ENCODE measurements around the gene PRKCH.
A peak's percentile ranks its signal among the peaks of the same experiment; 100 is the strongest.

The PRKCH gene

DNA sequence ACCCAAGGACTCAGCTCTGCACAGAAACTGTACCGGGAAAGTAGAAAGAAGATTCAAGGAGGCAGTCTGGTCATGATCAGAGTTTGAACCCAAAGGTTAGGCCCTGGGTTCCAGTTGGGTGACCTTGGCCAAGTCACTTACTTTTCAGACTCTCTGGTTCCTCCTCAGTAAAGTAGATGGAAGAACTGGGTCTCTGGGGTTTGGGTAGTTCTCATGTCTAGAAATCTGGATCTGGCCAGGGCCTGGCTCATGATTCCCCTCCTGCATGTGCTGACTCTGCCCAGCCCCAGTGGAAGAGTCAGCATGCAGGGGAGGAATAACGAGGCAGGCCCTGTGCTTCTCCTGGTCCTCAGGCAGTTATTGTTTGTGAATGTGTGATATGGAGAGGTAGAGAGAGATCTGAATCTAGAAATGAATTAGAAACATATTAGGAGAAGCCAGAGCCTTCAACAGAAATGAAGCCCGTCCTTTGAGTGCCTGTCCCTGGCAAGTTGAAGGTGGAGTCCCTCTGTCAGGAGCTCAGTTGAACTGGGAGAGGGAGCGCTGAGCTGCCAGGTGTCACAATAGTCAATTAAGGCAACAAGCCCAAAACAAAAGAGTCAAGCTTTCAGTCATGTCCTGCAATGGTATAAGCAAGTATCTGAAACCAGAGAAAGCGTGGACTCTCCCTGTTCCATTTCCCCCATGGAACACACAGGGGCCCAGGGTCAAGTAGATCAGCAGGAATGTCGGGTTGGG is 242.7 kb downstream of the PRKCH start:
- peak overlapping the region; percentile 20 for H2AFZ ChIP-seq (ENCODE audit: low read length)
- no CpG with 5 or more reads among the region's 6 CpGs for WGBS, 2 donors (ENCODE audit: extremely low coverage in 2 of 2, insufficient read length in 2 of 2, insufficient replicate concordance in 1 of 2)
- no peak overlapping the region for H3K18ac ChIP-seq (ENCODE audit: low read length)
- no peak overlapping the region for H3K14ac ChIP-seq (ENCODE audit: low read length)
- no peaks in the 10 kb centered on the region for H3K79me1 ChIP-seq (ENCODE audit: low read depth, low read length)
- no peak overlapping the region for H2BK12ac ChIP-seq (ENCODE audit: low read length)
- no peak overlapping the region for H4K8ac ChIP-seq (ENCODE audit: low read depth, low read length)
- peaks cover 0 to 4% (median 2%) of the 10 kb centered on the region in 3 experiments for H3K27me3 ChIP-seq (ENCODE audit: control insufficient read depth in 3 of 3, insufficient read depth in 3 of 3, low read depth in 1 of 3, low read length in 3 of 3)
- H3K36me3 ChIP-seq (replicated peaks in 1 of 2; ENCODE audit: control insufficient read depth in 2 of 2, insufficient read depth in 2 of 2, low read length in 2 of 2) = no peaks in the 10 kb centered on the region
- H3K4me2 ChIP-seq (ENCODE audit: insufficient read depth, low read length, poor library complexity, severe bottlenecking) = no peak overlapping the region
- H4K91ac ChIP-seq (ENCODE audit: low read depth, low read length, poor library complexity) = no peak overlapping the region
- no peak for DNase-seq (ENCODE audit: low spot score)
- H2BK15ac ChIP-seq (ENCODE audit: low read length) = no peak overlapping the region
- H3K4me1 ChIP-seq (ENCODE audit: control insufficient read depth in 2 of 2, insufficient read depth in 1 of 2, low read depth in 1 of 2, low read length in 2 of 2) = peaks cover 8 to 27% of the 10 kb centered on the region in 2 donors
- H3K27ac ChIP-seq (replicated peaks; ENCODE audit: low read length) = no peak overlapping the region
- no peak overlapping the region for H3K23ac ChIP-seq (ENCODE audit: low read depth, low read length, poor library complexity)
- H2BK5ac ChIP-seq (ENCODE audit: low read length) = no peak overlapping the region
- no peak overlapping the region for H3K9ac ChIP-seq (ENCODE audit: low read depth, low read length, poor library complexity)
- no peak overlapping the region for H2AK5ac ChIP-seq (ENCODE audit: low read depth, low read length)
- no peak overlapping the region for H3K4ac ChIP-seq (ENCODE audit: low read length)
- no peak overlapping the region for H2BK120ac ChIP-seq (ENCODE audit: low read depth, low read length)
- H3K9me3 ChIP-seq (replicated peaks in 1 of 2; ENCODE audit: control insufficient read depth in 2 of 2, insufficient read depth in 1 of 2, low read depth in 1 of 2, low read length in 2 of 2) = no peaks in the 10 kb centered on the region
- H3K4me3 ChIP-seq (ENCODE audit: low read length in 2 of 2) = no peak overlapping the region

- no peak overlapping the region for H3K4me2 ChIP-seq (ENCODE audit: insufficient read depth, low read length, poor library complexity, severe bottlenecking)
- H4K91ac ChIP-seq (ENCODE audit: low read depth, low read length, poor library complexity) = no peak overlapping the region
- no peak overlapping the region for H3K27ac ChIP-seq (replicated peaks; ENCODE audit: low read length)
Measured at GRCh38 chr14:61564618-61565091, 243.3 kb downstream of the PRKCH start.

GRCh38 chr14:61565181-61565580 is 243.8 kb downstream of the PRKCH start:
- H3K79me1 ChIP-seq (ENCODE audit: low read depth, low read length) = no peaks in the 10 kb centered on the region
- H2AK5ac ChIP-seq (ENCODE audit: low read depth, low read length) = no peak overlapping the region
- no peak overlapping the region for H3K9ac ChIP-seq (ENCODE audit: low read depth, low read length, poor library complexity)
- no peak overlapping the region for H4K91ac ChIP-seq (ENCODE audit: low read depth, low read length, poor library complexity)
- peaks cover 8 to 27% of the 10 kb centered on the region in 2 donors for H3K4me1 ChIP-seq (ENCODE audit: control insufficient read depth in 2 of 2, insufficient read depth in 1 of 2, low read depth in 1 of 2, low read length in 2 of 2)
- H2BK12ac ChIP-seq (ENCODE audit: low read length) = no peak overlapping the region
- H2BK15ac ChIP-seq (ENCODE audit: low read length) = no peak overlapping the region
- H4K8ac ChIP-seq (ENCODE audit: low read depth, low read length) = no peak overlapping the region
- no peak overlapping the region for H3K27ac ChIP-seq (replicated peaks; ENCODE audit: low read length)
- no peak overlapping the region for H2AFZ ChIP-seq (ENCODE audit: low read length)
- no peak overlapping the region for H3K23ac ChIP-seq (ENCODE audit: low read depth, low read length, poor library complexity)
- H3K9me3 ChIP-seq (replicated peaks in 1 of 2; ENCODE audit: control insufficient read depth in 2 of 2, insufficient read depth in 1 of 2, low read depth in 1 of 2, low read length in 2 of 2) = no peaks in the 10 kb centered on the region
- H3K27me3 ChIP-seq (ENCODE audit: control insufficient read depth in 3 of 3, insufficient read depth in 3 of 3, low read depth in 1 of 3, low read length in 3 of 3) = peaks cover 0 to 14% (median 9%) of the 10 kb centered on the region in 3 experiments
- DNase-seq (ENCODE audit: low spot score) = no peak
- no peak overlapping the region for H2BK120ac ChIP-seq (ENCODE audit: low read depth, low read length)
- no peak overlapping the region for H3K4ac ChIP-seq (ENCODE audit: low read length)
- no peak overlapping the region for H3K4me3 ChIP-seq (ENCODE audit: low read length in 2 of 2)
- no peak overlapping the region for H3K18ac ChIP-seq (ENCODE audit: low read length)
- no peak overlapping the region for H3K4me2 ChIP-seq (ENCODE audit: insufficient read depth, low read length, poor library complexity, severe bottlenecking)
- H2BK5ac ChIP-seq (ENCODE audit: low read length) = no peak overlapping the region
- no peaks in the 10 kb centered on the region for H3K36me3 ChIP-seq (replicated peaks in 1 of 2; ENCODE audit: control insufficient read depth in 2 of 2, insufficient read depth in 2 of 2, low read length in 2 of 2)
- H3K14ac ChIP-seq (ENCODE audit: low read length) = no peak overlapping the region

More at GRCh38 chr14:61564618-61565091, 243.3 kb downstream of the PRKCH start:
- H3K4me1 ChIP-seq (ENCODE audit: control insufficient read depth in 2 of 2, insufficient read depth in 1 of 2, low read depth in 1 of 2, low read length in 2 of 2) = peaks cover 8 to 27% of the 10 kb centered on the region in 2 donors
- H2BK5ac ChIP-seq (ENCODE audit: low read length) = no peak overlapping the region
- H4K8ac ChIP-seq (ENCODE audit: low read depth, low read length) = no peak overlapping the region
- no peak overlapping the region for H2BK12ac ChIP-seq (ENCODE audit: low read length)
- DNase-seq (ENCODE audit: low spot score) = no peak
- peaks cover 0 to 9% (median 8%) of the 10 kb centered on the region in 3 experiments for H3K27me3 ChIP-seq (ENCODE audit: control insufficient read depth in 3 of 3, insufficient read depth in 3 of 3, low read depth in 1 of 3, low read length in 3 of 3)
- H3K4ac ChIP-seq (ENCODE audit: low read length) = no peak overlapping the region
- H3K79me1 ChIP-seq (ENCODE audit: low read depth, low read length) = no peaks in the 10 kb centered on the region
- H3K4me3 ChIP-seq (ENCODE audit: low read length in 2 of 2) = no peak overlapping the region
- no peak overlapping the region for H2BK120ac ChIP-seq (ENCODE audit: low read depth, low read length)
- WGBS, 2 donors (ENCODE audit: extremely low coverage in 2 of 2, insufficient read length in 2 of 2, insufficient replicate concordance in 1 of 2) = no CpG with 5 or more reads among the region's 6 CpGs
- H3K18ac ChIP-seq (ENCODE audit: low read length) = no peak overlapping the region
- peak overlapping the region; percentile 20 for H2AFZ ChIP-seq (ENCODE audit: low read length)
- no peak overlapping the region for H2BK15ac ChIP-seq (ENCODE audit: low read length)
- H3K14ac ChIP-seq (ENCODE audit: low read length) = no peak overlapping the region
- no peak overlapping the region for H3K23ac ChIP-seq (ENCODE audit: low read depth, low read length, poor library complexity)
- no peaks in the 10 kb centered on the region for H3K9me3 ChIP-seq (replicated peaks in 1 of 2; ENCODE audit: control insufficient read depth in 2 of 2, insufficient read depth in 1 of 2, low read depth in 1 of 2, low read length in 2 of 2)
- no peak overlapping the region for H3K9ac ChIP-seq (ENCODE audit: low read depth, low read length, poor library complexity)
- H3K36me3 ChIP-seq (replicated peaks in 1 of 2; ENCODE audit: control insufficient read depth in 2 of 2, insufficient read depth in 2 of 2, low read length in 2 of 2) = no peaks in the 10 kb centered on the region
- no peak overlapping the region for H2AK5ac ChIP-seq (ENCODE audit: low read depth, low read length)

DNA sequence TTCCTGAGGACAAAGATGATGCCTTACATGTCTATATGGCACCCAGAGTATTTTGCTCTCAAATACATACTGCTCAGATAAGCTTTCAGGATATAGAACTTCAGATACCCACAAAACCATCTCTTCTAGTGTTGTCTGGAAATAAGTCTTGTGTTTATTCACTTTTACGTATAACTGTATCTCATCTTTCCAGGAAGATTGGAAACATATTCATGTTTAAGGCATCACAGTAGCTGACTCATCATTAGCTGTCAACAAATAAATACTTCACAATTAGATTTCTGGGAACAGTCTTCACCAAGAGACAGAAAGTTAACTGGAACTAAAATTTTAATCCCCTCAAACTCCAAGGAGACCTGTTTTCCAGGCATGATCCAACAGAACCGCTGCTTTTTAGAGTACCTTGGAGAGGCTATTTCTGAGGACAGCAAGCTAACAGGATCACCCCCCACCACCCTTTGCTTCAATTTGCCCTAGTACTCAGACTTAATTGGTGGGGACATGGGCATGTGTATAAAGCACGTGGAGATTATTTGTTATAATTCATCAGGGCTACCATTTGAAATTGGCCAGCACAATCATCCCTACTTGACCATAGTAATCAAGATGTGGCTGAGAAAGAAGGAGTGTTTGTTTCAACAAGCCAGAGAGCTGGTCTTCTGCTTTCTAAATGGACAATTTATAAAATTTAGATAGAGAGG is 244.6 kb downstream of the PRKCH start:
- no peak overlapping the region for H2BK5ac ChIP-seq (ENCODE audit: low read length)
- H3K23ac ChIP-seq (ENCODE audit: low read depth, low read length, poor library complexity) = no peak overlapping the region
- WGBS, 2 donors (ENCODE audit: extremely low coverage in 2 of 2, insufficient read length in 2 of 2, insufficient replicate concordance in 1 of 2) = no CpG with 5 or more reads among the region's 3 CpGs
- no peak overlapping the region for H3K4me2 ChIP-seq (ENCODE audit: insufficient read depth, low read length, poor library complexity, severe bottlenecking)
- no peak overlapping the region for H2BK120ac ChIP-seq (ENCODE audit: low read depth, low read length)
- no peaks in the 10 kb centered on the region for H3K79me1 ChIP-seq (ENCODE audit: low read depth, low read length)
- H3K9me3 ChIP-seq (replicated peaks in 1 of 2; ENCODE audit: control insufficient read depth in 2 of 2, insufficient read depth in 1 of 2, low read depth in 1 of 2, low read length in 2 of 2) = no peaks in the 10 kb centered on the region
- no peak overlapping the region for H2AFZ ChIP-seq (ENCODE audit: low read length)
- H2BK12ac ChIP-seq (ENCODE audit: low read length) = no peak overlapping the region
- peaks cover 8 to 27% of the 10 kb centered on the region in 2 donors for H3K4me1 ChIP-seq (ENCODE audit: control insufficient read depth in 2 of 2, insufficient read depth in 1 of 2, low read depth in 1 of 2, low read length in 2 of 2)
- DNase-seq (ENCODE audit: low spot score) = no peak
- no peak overlapping the region for H4K8ac ChIP-seq (ENCODE audit: low read depth, low read length)
- no peaks in the 10 kb centered on the region for H3K36me3 ChIP-seq (replicated peaks in 1 of 2; ENCODE audit: control insufficient read depth in 2 of 2, insufficient read depth in 2 of 2, low read length in 2 of 2)
- peaks cover 0 to 19% (median 10%) of the 10 kb centered on the region in 3 experiments for H3K27me3 ChIP-seq (ENCODE audit: control insufficient read depth in 3 of 3, insufficient read depth in 3 of 3, low read depth in 1 of 3, low read length in 3 of 3)
- H3K4me3 ChIP-seq (ENCODE audit: low read length in 2 of 2) = no peak overlapping the region
- H2BK15ac ChIP-seq (ENCODE audit: low read length) = no peak overlapping the region
- no peak overlapping the region for H3K14ac ChIP-seq (ENCODE audit: low read length)
- H3K27ac ChIP-seq (replicated peaks; ENCODE audit: low read length) = no peak overlapping the region
- H3K9ac ChIP-seq (ENCODE audit: low read depth, low read length, poor library complexity) = no peak overlapping the region
- H3K18ac ChIP-seq (ENCODE audit: low read length) = no peak overlapping the region
- no peak overlapping the region for H2AK5ac ChIP-seq (ENCODE audit: low read depth, low read length)
- H3K4ac ChIP-seq (ENCODE audit: low read length) = no peak overlapping the region
- no peak overlapping the region for H4K91ac ChIP-seq (ENCODE audit: low read depth, low read length, poor library complexity)

All from neuronal stem cell (in vitro differentiated cells).